ENCODE results near the gene MAN2B1. TPM values are rescaled to one million over a fixed set of nuclear protein-coding genes. Genes with fewer than 3 reads are reported as not detected.
A peak's percentile ranks its signal among the peaks of the same experiment; 100 is the strongest.

The MAN2B1 gene
- total RNA-seq, 1 donor from 2014 or later = 98.4 TPM

- no peak overlapping the region for H3K4me3 Mint-ChIP-seq (ENCODE audit: unreplicated experiment)
- peaks cover 13% of the 10 kb centered on the region for H3K27me3 Mint-ChIP-seq (ENCODE audit: unreplicated experiment)
- H3K36me3 Mint-ChIP-seq (ENCODE audit: low read depth, unreplicated experiment) = peaks cover 6% of the 10 kb centered on the region
- H3K4me1 Mint-ChIP-seq (ENCODE audit: unreplicated experiment) = peaks cover 3% of the 10 kb centered on the region
- no peak for TF ChIP-seq CTCF (IDR thresholded peaks at IDR 0.05; ENCODE audit: unreplicated experiment)
- no peak overlapping the region for H3K27ac Mint-ChIP-seq (ENCODE audit: unreplicated experiment)
- H3K9me3 Mint-ChIP-seq (ENCODE audit: unreplicated experiment) = no peaks in the 10 kb centered on the region
- no peak for DNase-seq (ENCODE audit: low spot score)
These were observed 58.9 kb downstream of the MAN2B1 start for GRCh38 chr19:12607631-12608030.

GRCh38 chr19:12606796-12607195 lies 59.7 kb downstream of the MAN2B1 start:
- no peak overlapping the region for H3K27ac Mint-ChIP-seq (ENCODE audit: unreplicated experiment)
- peaks cover 3% of the 10 kb centered on the region for H3K4me1 Mint-ChIP-seq (ENCODE audit: unreplicated experiment)
- DNase-seq (ENCODE audit: low spot score) = no peak
- no peak overlapping the region for H3K4me3 Mint-ChIP-seq (ENCODE audit: unreplicated experiment)
- H3K27me3 Mint-ChIP-seq (ENCODE audit: unreplicated experiment) = peaks cover 13% of the 10 kb centered on the region
- H3K36me3 Mint-ChIP-seq (ENCODE audit: low read depth, unreplicated experiment) = peaks cover 11% of the 10 kb centered on the region
- H3K9me3 Mint-ChIP-seq (ENCODE audit: unreplicated experiment) = no peaks in the 10 kb centered on the region
- no peak for TF ChIP-seq CTCF (IDR thresholded peaks at IDR 0.05; ENCODE audit: unreplicated experiment)

DNA sequence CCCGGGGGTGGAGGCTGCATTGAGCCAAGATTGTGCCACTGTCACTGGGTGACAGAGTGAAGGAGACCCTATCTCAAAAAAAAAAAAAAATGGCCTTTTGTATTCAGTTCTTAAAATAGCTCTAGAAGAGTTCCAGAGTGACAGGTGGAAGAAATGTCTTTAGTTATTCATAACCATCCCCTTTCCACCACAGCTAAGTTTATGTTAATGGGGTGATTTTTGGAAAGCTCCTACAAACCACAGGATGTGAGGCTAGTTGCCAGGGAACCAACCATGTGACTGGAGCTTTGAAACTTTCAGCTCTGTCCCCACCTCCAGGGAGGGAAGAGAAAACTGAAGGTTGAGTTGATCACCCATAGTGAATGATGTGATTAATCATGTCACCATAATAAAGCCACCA lies 62.8 kb downstream of the MAN2B1 start:
- no peaks in the 10 kb centered on the region for H3K4me1 Mint-ChIP-seq (ENCODE audit: unreplicated experiment)
- H3K27ac Mint-ChIP-seq (ENCODE audit: unreplicated experiment) = no peak overlapping the region
- DNase-seq (ENCODE audit: low spot score) = no peak
- H3K4me3 Mint-ChIP-seq (ENCODE audit: unreplicated experiment) = no peak overlapping the region
- H3K9me3 Mint-ChIP-seq (ENCODE audit: unreplicated experiment) = no peaks in the 10 kb centered on the region
- H3K27me3 Mint-ChIP-seq (ENCODE audit: unreplicated experiment) = peaks cover 1% of the 10 kb centered on the region
- TF ChIP-seq CTCF (IDR thresholded peaks at IDR 0.05; ENCODE audit: unreplicated experiment) = no peak
- peaks cover 5% of the 10 kb centered on the region for H3K36me3 Mint-ChIP-seq (ENCODE audit: low read depth, unreplicated experiment)

- Mint-ChIP-seq H3K27ac (ENCODE audit: unreplicated experiment) (no peak overlapping the region), H3K9me3 (ENCODE audit: unreplicated experiment) (no peaks in the 10 kb centered on the region), H3K4me3 (ENCODE audit: unreplicated experiment) (peak overlapping the region; percentile 52), H3K4me1 (ENCODE audit: unreplicated experiment) (no peaks in the 10 kb centered on the region), H3K36me3 (ENCODE audit: low read depth, unreplicated experiment) (peaks cover 5% of the 10 kb centered on the region), H3K27me3 (ENCODE audit: unreplicated experiment) (peaks cover 3% of the 10 kb centered on the region)
- DNase-seq (ENCODE audit: low spot score) = no peak
- no peak for TF ChIP-seq CTCF (IDR thresholded peaks at IDR 0.05; ENCODE audit: unreplicated experiment)
These were observed 68.9 kb downstream of the MAN2B1 start for GRCh38 chr19:12597594-12597993.

GRCh38 chr19:12596927-12597548 lies 69.5 kb downstream of the MAN2B1 start:
- no peaks in the 10 kb centered on the region for H3K4me1 Mint-ChIP-seq (ENCODE audit: unreplicated experiment)
- H3K27ac Mint-ChIP-seq (ENCODE audit: unreplicated experiment) = no peak overlapping the region
- DNase-seq (ENCODE audit: low spot score) = no peak
- H3K27me3 Mint-ChIP-seq (ENCODE audit: unreplicated experiment) = peaks cover 3% of the 10 kb centered on the region
- H3K9me3 Mint-ChIP-seq (ENCODE audit: unreplicated experiment) = no peaks in the 10 kb centered on the region
- peak overlapping the region; percentile 52 for H3K4me3 Mint-ChIP-seq (ENCODE audit: unreplicated experiment)
- TF ChIP-seq CTCF (IDR thresholded peaks at IDR 0.05; ENCODE audit: unreplicated experiment) = no peak
- H3K36me3 Mint-ChIP-seq (ENCODE audit: low read depth, unreplicated experiment) = peaks cover 7% of the 10 kb centered on the region

Other genes with a start within 250 kb of the MAN2B1 start
- gene ZNF443, start 225.7 kb downstream of the MAN2B1 start, total RNA-seq (ENCODE audit: unreplicated experiment) = 7.3 TPM
- 6.6 TPM for gene ZNF709, start 181.9 kb downstream of the MAN2B1 start, total RNA-seq (ENCODE audit: unreplicated experiment)
- gene ZNF564, start 115.3 kb downstream of the MAN2B1 start, total RNA-seq (ENCODE audit: unreplicated experiment) = 18.8 TPM
- gene ZNF490, start 55.9 kb downstream of the MAN2B1 start, total RNA-seq (ENCODE audit: unreplicated experiment) = 11.9 TPM
- 29.3 TPM for gene ZNF791, start 55.8 kb downstream of the MAN2B1 start, total RNA-seq (ENCODE audit: unreplicated experiment)
- gene WDR83, start 65 bp upstream of the MAN2B1 start, total RNA-seq (ENCODE audit: unreplicated experiment) = 13.2 TPM
- 55.3 TPM for gene DHPS, start 15.1 kb upstream of the MAN2B1 start, total RNA-seq (ENCODE audit: unreplicated experiment)
- gene GNG14, start 21.3 kb upstream of the MAN2B1 start, total RNA-seq (ENCODE audit: unreplicated experiment) = not detected
- 8.0 TPM for gene FBXW9, start 29.9 kb upstream of the MAN2B1 start, total RNA-seq (ENCODE audit: unreplicated experiment)
- 68.1 TPM for gene TNPO2, start 57.2 kb upstream of the MAN2B1 start, total RNA-seq (ENCODE audit: unreplicated experiment)
- 176 TPM for gene TRIR, start 67.9 kb upstream of the MAN2B1 start, total RNA-seq (ENCODE audit: unreplicated experiment)
- 77.9 TPM for gene GET3, start 70.8 kb upstream of the MAN2B1 start, total RNA-seq (ENCODE audit: unreplicated experiment)
- not detected for gene BEST2, start 85.0 kb upstream of the MAN2B1 start, total RNA-seq (ENCODE audit: unreplicated experiment)
- 30.3 TPM for gene HOOK2, start 108.8 kb upstream of the MAN2B1 start, total RNA-seq (ENCODE audit: unreplicated experiment)
- gene JUNB, start 124.7 kb upstream of the MAN2B1 start, total RNA-seq (ENCODE audit: unreplicated experiment) = 20.6 TPM
- gene PRDX2, start 135.1 kb upstream of the MAN2B1 start, total RNA-seq (ENCODE audit: unreplicated experiment) = 215 TPM
- 14.2 TPM for gene THSD8, start 135.3 kb upstream of the MAN2B1 start, total RNA-seq (ENCODE audit: unreplicated experiment)
- 26.9 TPM for gene RNASEH2A, start 139.8 kb upstream of the MAN2B1 start, total RNA-seq (ENCODE audit: unreplicated experiment)
- not detected for gene RTBDN, start 167.8 kb upstream of the MAN2B1 start, total RNA-seq (ENCODE audit: unreplicated experiment)
- 4.1 TPM for gene MAST1, start 171.8 kb upstream of the MAN2B1 start, total RNA-seq (ENCODE audit: unreplicated experiment)
- 12.2 TPM for gene DNASE2, start 214.7 kb upstream of the MAN2B1 start, total RNA-seq (ENCODE audit: unreplicated experiment)
- gene KLF1, start 220.5 kb upstream of the MAN2B1 start, total RNA-seq (ENCODE audit: unreplicated experiment) = 0.54 TPM
- gene GCDH, start 224.4 kb upstream of the MAN2B1 start, total RNA-seq (ENCODE audit: unreplicated experiment) = 20.0 TPM

Measured in endothelial cell (in vitro differentiated cells).